GM19239 (cell line): ENCODE results near the gene PAM.

Experiments used
- DNase-seq: peaks from one replicate; pipeline ENCODE4 v3.0.0; 2011; ENCODE audit warnings: low spot score; ENCODE audit not compliant: insufficient read length
- FAIRE-seq: peaks from 2 replicates; lab custom pipeline; 2011; peaks lifted over from hg19 to GRCh38; lab: Jason Lieb, UNC

The PAM gene

DNA sequence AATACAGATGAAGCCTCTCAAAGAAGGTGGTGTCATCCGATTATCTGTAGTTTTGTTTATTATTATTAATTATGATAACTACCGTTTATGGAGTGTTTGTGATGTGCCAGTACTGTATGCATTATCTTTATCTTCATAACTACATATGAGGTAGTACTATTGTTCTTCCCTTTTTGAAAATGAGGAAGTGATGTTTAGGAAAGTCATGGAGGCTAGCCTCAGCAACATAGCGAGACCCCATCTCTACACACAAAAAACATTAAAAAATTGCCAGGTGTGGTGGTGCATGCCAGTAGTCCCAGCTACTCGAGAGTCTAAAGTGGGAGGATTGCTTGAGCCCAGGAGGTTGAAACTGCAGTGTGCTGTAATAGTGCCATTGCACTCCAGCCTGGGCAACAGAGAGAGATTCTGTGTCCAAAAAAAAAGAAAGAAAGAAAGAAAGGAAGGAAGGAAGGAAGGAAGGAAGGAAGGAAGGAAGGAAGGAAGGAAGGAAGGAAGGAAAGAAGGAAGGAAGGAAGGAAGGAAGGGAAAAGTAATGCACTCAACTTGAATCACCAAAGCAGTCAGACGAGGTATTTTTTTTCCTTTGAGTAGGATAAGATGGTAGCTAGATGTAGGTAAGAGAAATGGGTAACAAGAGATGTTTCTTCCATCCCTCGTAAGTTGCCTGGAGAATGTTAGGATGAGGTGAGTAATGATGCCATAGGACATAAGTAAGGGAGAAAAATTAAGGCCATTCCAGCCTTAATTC, 47.8 kb downstream of the PAM start:
- FAIRE-seq (no peak), DNase-seq (no peak)

DNA sequence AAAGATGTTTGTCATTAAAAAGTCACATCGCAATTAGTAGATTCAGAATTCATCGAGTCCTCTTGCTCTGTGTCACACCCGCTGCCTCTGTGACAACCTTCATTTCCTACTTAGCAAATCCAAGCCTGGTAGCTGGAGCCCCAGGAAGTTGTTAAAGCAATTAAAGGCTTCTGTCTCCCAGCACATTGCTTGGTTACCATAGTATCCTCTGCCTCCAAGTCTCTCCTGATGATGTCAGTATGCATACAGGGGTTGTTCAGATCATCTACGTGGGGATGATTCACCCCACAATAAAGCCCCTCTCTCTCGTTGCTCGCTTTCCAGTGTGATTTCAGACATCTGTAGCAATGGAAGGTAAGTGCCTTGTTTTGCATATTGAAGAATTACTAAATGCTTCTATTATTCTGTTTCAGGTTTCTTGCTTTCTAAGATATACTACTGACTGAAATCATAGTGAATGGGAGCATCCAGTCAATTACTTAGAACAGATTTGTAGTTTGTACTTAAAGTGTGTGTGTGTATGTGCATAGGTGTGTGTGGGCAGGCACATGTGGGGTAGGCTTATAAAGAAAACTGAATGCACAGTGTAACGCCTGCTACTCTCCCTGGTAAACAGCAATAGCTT, 52.9 kb downstream of the PAM start:
- FAIRE-seq (peak; percentile 18), DNase-seq (no peak)

DNA sequence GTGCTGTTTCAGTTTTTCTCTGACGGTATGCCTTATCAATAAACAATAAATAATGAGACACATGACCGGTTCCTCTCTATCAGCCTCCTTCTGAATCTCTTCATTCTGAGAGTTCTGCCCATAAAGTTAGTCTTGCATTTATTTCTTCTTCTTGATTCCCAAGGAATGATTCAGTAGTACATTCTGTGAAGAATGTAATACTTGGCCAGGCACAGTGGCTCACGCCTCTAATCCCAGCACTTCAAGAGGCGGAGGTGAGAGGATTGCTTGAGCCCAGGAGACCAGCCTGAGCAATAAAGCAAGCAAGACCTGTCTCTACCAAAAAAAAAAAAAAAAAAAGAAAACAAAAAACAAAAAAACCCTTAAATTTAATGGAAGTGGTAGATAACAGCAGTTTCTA, 53.9 kb downstream of the PAM start:
- FAIRE-seq: no peak
- no peak for DNase-seq

DNA sequence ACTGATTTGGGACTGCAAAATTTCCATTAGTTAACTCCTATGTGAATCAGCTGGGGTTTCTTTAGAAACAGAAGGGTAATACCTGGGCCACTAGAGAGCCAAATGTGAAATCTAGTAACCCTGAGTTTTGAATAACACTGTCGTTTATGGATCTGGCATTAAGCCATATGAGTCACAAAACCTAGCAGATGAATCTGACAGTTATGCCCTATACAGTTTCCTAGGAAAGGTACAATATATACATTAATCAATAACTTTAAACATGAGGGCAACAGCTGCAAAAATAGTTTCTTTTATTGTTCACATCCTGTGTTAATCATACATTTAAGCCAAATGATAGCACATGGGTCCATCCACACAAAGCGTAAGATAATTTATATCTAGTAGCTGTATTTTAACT, 56.9 kb downstream of the PAM start:
- DNase-seq (no peak), FAIRE-seq (no peak)

DNA sequence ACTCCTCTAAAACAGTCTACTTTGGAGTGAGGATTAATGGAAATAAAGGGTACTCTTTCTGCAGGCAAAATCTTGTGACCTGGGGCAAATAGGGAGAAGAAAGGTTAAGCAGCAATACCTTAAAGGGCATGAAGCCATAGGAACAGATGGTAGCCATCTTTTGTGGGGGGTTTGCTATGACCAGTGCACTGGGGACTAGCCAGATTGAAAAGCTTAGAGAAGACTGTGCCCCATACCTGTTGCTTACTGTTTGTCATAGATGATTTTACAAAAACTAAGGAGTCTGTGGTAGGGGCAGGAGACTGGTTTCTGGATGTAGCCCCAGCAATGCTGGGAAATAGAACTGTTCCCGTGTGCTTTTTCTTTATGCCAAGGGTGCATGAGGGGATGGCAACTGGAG, 58.6 kb downstream of the PAM start:
- DNase-seq: no peak
- FAIRE-seq: no peak

DNA sequence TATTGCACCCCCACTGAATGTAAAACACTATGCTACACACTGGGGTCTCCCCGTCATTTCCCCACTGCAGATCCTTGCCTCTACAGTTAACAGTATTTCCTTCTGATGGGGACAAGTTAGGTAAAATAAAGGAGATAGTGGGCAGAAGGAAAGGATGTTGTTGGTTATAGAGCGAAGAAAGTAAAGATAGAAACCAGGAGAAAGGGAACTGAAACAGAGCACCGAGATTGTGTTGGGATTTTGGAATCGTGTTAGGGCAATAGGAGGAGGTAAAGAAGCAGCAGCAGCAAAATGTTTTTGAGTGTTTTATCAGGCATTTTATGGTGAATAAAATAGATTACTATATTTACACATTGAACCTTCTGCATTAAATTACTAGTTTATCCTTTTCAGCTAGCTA, 60.0 kb downstream of the PAM start:
- FAIRE-seq (no peak), DNase-seq (no peak)

DNA sequence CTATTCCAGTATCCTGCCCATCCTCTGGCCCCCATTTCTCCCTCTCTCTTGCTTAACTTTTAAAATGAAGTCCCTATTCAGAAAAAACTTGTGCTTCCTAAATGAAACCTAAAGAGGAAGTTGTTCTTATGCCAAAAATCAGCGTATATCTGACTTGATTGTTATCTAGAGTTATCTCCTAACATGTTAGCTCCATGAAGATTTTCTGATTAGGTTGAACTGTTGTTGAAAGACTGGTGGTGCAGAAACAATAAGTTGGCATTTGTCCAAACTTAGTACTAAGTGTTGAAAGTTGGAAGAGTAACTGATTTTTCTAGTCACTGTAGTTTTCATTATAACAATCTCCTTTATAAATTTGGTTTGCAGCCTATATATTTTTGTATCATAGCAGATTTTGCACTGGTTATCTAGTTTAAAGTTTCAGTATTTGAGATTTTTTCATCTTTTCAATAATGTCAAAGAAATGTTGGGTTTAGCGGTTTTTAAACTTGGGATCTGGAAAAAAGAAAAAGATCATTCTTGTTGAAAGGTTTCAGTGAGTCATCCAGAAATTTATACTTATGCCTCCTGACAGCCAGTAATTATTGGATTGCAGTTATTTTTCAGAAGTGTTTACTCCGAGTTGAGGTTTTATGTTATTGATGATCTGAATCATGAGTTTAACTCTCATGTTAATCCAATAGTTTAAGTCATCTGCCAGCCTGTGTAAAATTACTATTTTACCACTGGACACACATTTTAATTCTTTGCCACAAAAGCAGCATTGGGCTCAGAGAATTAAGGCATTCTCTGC, 60.6 kb downstream of the PAM start:
- FAIRE-seq (no peak), DNase-seq (no peak)

DNA sequence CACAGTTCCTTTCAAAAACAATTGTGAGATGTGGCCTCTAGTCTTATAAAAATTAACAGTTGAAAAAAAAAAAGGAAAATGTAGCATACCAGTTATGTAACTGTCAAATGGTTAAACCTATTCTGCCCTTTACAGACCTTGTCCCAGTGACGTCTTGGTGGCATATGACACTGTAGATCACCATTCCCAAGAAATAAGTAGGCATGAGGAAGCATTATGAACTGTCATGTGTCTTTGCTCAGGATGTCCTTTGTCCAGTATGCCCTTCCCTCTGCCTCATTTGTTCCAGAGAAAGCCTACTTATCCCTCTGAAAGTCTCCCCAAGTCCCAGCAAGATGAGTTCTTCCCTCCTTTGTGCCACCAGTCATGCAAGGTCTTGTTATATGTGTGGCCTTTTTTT, 63.2 kb downstream of the PAM start:
- no peak for DNase-seq
- FAIRE-seq: no peak

DNA sequence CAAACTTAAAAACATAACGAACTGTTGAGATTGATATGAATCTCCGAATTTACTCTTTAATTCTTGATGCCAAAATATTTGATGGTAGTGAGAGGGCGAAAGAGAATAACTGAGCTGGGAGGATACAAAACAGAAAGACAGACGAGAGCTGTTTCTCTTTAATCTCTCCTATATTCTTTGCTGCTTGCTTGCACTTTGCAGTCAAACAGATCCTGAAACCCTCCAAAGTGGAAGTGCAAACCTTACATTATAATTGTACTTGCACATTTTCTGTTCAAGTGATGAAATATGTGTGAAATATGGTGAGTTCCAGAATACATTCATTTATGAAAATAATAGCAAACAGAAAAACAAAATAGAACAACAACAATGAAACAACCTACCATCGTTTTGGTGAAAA, 63.8 kb downstream of the PAM start:
- FAIRE-seq (peak; percentile 14), DNase-seq (no peak)

DNA sequence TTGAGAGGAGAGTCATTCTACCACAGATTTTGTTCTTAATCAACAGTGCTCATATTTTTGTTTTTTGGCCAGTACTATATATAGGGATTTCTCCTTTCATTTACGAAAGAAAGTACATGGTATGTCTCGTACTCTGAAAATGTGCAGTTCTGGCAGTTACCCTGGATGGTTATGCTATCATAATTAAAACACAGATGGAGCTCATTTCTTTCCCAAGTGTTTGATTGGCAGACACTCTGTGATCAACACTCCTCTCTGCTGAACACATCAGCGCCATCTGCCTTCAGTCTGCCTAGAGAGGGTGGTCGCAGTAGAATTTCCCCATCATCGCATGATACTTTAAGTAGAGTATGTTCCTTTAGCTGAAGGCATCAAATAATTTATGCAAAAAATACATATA, 64.5 kb downstream of the PAM start:
- FAIRE-seq (no peak), DNase-seq (no peak)

DNA sequence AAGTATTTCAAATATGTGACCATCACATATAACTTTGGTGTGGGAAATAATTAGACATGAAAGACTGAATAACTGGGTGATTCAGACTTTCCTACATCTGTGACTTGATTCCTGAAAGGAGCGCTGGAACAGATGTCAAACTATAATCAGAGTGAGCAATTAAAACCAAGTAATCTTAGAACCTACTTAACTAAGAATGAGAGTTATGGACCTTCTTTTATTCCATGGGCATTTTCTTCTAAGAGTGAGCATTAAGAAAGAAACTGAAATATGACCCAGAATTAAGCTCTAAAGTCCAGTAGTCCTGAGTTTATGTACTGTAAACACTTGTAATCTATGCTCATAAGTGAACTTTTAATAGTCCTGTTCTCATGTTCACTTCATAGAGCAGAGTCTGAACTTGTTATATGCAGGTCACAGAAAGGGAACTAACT, 68.4 kb downstream of the PAM start:
- FAIRE-seq: no peak
- DNase-seq: no peak

DNA sequence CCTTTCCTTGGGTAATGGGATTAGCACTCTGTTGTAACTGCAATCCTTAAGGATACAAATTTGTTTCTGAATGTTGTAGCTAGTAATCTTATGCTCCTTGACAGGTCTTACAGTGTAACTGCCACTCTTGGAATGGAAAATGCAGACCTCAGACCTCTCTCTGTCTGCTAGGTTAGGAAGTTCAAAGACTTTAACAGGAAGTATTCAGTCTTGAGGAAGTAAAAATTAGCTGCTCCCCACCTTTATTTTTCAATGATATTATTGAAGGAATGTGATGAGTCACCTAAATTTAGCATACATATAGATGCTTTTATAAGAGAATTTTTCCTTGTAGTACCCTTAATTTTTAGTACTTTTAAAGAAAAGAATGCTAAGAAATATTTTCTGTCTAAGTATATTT, 71.5 kb downstream of the PAM start:
- DNase-seq: no peak
- no peak for FAIRE-seq

DNA sequence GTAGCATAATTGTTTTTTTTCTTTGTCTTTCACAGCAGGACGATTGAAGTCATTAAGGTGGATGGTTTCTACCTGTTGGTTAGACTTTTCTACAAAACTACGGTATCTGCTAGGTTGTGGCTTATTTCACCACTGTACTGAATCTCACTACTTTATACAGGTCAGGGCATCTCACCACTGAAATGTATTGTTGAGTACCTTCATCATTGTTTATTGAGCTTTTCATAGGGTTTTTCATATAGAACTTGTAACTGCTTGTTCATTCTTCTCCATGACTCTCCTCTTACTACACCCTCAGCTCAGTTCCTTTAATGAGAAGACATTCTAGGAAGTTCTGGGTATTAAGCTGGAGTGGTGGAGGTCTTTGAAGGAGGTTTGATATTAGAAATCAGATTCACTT, 75.1 kb downstream of the PAM start:
- no peak for FAIRE-seq
- DNase-seq: no peak

DNA sequence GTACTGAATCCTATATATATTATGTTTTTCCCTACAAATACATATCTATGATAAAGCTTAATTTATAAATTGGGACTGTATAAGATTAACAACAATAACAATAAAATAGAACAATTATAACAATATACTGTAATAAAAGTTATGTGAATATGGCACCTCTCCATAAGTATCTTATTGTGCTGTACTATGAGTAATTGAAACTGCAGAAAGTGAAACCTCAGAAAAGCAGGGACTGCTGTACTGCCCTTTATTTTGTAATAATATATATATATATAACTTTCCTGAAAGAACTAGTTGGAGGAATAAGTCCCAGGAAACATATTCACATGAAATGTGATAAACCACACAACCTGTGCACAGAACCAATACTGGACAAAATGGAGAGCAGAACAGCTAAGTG, 77.3 kb downstream of the PAM start:
- no peak for DNase-seq
- FAIRE-seq: no peak

DNA sequence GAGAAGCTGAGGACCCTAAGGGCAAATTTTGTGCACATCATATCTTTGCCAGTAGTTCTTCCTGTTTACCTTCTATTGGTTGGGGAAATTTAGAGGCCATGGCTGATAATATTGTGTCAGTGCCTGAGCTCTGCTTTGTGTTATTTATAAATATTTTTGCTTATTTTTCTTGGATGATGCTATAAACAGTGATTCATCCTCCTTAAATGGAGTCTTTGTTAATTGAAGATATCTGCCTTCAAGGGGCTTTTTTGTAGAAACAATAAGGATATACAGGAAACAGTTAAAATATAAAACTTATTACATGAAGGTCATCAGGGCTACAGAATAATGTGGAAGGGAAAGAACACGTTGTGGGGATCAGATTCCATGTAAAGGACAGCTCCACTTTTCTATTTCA, 78.0 kb downstream of the PAM start:
- FAIRE-seq (no peak), DNase-seq (no peak)

DNA sequence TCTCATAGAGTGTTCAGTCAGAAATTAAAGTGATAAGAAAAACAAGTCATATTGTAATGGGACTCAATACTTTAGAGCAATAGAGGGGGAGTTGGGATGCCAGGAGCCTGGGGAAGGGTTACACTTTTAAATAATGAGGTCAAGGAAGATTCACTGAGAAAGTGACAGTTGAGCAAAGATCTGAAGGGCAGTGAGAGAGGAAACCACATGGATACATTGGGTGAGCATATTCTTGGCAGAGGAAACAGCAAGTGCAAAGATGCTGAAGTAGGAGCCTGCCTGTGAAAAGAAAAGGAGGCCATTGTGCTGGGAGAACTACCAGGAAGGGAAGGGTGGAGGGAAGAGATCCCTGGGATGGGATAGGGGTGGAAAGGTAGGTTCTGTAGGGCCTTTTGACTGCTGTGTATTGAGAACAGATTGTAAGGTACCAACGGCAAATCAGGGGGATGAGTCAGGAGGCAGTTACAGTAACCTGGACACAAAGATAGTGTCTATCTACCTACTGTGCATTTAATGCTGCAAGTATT, 79.4 kb downstream of the PAM start:
- no peak for DNase-seq
- no peak for FAIRE-seq

DNA sequence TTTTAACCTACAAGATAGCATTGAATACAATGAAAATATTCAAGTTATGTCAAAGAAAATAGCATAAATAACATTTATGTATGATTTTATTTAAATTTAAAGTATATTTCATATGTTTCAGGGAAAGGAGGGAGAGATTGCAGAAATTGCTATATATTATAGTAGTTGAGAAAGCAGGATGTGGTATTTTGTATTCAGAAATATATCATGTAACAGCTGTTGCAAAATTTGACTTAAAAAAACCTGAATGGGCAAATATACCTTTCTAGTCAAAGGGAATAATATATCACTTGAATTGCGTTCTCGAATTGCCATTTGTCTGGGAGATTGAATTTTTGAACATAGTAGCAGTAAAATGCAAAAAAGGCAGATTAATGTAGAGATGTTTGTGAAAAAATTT, 80.6 kb downstream of the PAM start:
- DNase-seq: no peak
- no peak for FAIRE-seq

DNA sequence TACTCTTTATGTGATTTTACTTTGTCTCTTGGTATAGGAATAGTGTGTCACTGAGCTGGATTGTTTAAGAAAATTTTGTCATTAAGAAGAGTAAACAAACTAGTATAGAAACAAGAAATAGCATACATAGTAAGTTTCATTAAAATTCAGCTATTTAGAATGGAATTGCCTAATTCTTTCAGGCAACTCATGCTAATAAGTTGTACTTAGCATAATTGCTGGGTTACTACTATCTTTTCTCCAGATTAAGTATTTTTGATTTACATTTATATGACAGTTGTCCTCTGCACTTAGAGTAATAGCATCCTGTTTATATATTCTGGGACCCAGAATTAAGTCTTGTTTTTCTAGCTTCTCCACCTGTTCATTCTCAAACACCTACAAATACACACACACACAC, 85.9 kb downstream of the PAM start:
- DNase-seq (no peak), FAIRE-seq (no peak)

DNA sequence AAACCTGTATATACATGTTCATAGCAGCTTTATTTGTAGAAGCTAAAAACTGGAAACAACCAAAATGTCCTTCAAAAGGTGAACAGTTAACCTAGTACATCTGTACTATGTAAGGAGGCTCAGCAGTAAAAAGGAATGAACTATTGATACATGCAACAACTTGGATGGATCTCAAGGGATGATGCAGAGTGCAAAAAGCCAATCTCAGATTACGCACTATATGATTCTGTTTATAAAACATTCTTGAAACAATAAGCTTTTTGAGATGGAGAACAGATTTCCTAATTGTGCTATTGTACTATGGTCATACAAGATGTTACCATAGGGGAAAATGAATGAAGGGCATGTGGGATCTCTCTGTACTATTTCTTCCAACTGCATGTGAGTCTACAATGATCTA, 88.9 kb downstream of the PAM start:
- FAIRE-seq (no peak), DNase-seq (no peak)

DNA sequence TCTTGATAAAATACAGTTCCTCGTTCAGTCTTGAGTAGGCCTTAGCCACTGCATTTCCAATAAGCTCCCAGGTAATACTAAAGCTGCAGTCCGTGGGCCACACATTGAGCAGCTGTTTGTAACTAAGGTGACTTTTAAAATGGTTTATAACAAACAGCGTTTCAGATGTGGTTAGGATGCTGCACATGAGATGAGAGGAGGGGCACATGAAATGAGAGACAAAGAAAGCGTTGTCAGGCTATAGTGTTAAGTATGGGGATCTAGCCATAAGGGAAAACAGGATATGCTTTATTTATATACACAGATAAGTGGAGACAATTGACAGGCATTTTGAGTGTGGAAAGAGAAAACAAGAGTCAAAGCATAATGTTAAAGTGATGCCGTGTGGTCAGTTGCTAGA, 89.9 kb downstream of the PAM start:
- DNase-seq: no peak
- no peak for FAIRE-seq

DNA sequence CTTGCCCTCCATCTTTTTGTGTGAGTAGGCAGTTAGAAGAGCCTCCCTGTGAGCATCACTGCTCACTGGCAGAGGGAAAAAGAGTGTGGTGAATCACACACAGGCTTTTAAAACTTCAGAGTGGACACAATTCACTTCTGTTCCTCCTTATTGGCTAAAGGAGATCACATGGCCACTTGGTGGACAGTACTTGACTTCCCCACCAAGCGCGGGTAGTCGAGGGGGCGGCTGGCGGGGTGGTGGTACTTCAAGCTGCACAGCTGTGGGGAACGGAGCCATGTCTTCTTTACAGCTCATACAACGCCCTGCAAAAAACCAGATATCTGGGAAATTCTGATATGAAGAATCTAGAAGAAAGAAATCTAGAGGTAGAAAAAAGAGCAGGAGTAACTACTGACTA, 95.4 kb downstream of the PAM start:
- DNase-seq (no peak), FAIRE-seq (no peak)
